PFSK-1 (cell line): Measurements from ENCODE around the gene ZYG11A.

Source experiments
- POLR2AphosphoS5 ChIP-seq: IDR thresholded peaks from 2 replicates; pipeline ENCODE4 v1.6.1; 2012; ENCODE audit warnings: low read depth, mild to moderate bottlenecking, control low read depth, low read length, moderate library complexity
- TAF1 ChIP-seq: IDR thresholded peaks from 2 replicates; pipeline ENCODE4 v1.6.1; 2012; ENCODE audit warnings: low read length, control low read depth, borderline replicate concordance; ENCODE audit not compliant: insufficient read depth

DNA sequence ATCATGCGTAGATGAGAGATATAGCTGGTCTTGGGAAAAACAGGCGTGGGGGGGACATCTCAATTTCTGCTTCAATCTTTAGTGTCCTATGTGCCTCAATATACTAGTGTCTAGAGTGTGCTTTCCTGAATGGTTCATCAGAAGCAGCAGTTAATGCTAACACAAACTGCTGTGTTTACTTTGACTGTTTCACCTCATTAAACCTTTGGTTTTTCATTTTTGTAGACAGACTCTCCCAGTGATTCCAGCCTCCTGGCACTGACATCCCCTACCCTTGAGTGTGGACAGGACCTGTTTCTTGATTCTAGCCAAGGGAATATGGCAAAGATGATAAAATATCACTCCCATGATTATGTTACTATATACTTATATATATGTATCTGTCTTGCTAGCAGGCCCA lies 37.6 kb downstream of the ZYG11A start:
- no peak for TF ChIP-seq POLR2AphosphoS5
- TF ChIP-seq TAF1, result no peak
